GM12892 (cell line): ENCODE measurements around the gene FKBP15.

Experiments
- POLR2A ChIP-seq: IDR thresholded peaks from 2 replicates; pipeline ENCODE4 v1.6.1; 2011; ENCODE audit warnings: low read depth, low read length, control low read depth
- TAF1 ChIP-seq: IDR thresholded peaks from 2 replicates; pipeline ENCODE4 v1.6.1; 2011; ENCODE audit warnings: low read depth, mild to moderate bottlenecking, control low read depth, low read length, borderline replicate concordance

GRCh38 chr9:113173341-113173740, 47.7 kb downstream of the FKBP15 start:
- TF ChIP-seq TAF1 (no peak), POLR2A (no peak)
